Hematopoietic multipotent progenitor cell (in vitro differentiated cells): Measurements from ENCODE around the gene MOSPD3. TPM values are rescaled to one million over a fixed set of nuclear protein-coding genes. Genes with fewer than 3 reads are reported as not detected.

Experiments used
- DNase-seq, 3 donors: peaks; one replicate each; pipeline ENCODE4 v3.0.0-alpha.2; 2011 to 2015; ENCODE audit warnings: low read depth in 2 of 3, low spot score in 2 of 3
- total RNA-seq: library from RNA; depleted of rRNA; stranded (reverse); fragments of >200 nt; gene quantifications from one replicate; pipeline ENCODE4 v1.2.3, GENCODE V29; 2012

The MOSPD3 gene
- total RNA-seq, 1 donor: 12.1 TPM

DNA sequence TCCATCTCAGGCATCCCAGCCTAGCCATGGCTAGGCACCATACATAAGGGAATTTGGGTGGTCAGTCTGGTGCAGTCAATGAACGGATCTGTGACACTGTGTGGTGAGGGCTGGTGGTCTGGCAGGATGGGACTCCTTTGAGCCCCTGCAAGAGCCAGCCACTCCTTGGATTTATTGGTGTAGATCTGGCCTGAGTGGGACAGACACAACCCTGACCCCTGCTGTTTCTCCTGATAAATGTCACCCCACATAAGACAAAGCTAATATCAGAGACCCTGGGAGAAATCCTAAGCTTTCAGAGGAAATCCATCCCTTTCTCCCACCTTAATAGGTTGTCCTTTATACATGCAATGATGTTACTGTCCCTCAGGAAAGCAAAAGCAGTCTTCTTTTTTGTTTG, 23.9 kb upstream of the MOSPD3 start:
- DNase-seq: peak in 1 of 3 donors; percentile 42

DNA sequence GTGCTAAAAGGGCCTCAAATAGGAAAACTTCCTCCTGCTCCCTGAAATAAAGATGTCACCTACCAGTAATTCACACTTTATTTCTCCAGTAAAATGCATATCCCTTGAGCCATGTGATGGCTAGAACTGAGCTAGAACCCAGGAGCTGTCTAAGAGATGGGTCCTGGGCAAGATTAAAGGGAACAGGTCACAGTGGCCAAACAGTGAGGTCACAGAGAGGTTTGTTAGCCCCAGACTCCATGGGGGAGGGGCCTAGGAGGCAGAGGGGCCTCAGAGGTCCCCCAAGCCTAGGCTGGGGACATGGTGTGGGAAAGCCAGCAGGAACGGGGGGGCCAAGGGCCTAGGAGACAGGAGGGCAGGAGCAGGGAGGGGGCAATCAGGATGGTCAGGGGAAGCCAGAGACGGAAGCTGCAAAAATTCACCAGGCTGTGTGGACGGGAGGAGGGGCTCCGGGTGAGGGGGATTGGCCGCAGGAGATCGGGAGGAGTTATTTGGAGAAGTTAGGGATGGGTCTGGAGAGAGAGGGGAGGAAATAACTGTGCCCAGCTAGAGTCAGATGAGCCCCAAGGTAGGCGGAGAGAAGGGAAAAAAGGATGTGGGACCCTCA, 22.9 kb upstream of the MOSPD3 start:
- no peak for DNase-seq

DNA sequence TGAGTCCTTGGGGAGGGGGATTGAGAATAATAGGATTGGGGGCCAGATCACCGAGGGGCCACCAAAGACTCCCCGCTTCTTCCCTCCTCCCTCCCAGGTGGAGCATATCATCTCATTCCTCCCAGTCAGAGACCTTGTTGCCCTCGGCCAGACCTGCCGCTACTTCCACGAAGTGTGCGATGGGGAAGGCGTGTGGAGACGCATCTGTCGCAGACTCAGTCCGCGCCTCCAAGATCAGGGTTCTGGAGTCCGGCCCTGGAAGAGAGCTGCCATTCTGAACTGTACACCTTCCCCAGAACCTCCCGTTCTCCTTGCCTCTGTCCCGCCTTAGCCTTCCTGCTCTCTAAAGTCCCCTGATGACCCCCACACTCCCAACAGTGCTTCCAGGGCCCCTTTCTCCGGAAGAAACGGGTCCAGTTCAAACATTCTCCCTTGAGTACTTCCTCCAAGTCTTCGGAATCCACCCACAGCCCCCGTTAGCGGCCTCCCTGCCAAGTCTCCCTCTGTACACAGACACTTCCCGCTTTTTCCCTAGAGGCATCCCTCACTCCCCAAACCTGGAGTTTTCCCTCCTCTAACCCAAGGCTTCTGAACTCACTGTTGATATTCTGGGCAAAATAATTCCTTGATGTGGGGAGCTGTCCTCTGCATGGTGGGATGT, 22.1 kb upstream of the MOSPD3 start:
- DNase-seq: no peak

DNA sequence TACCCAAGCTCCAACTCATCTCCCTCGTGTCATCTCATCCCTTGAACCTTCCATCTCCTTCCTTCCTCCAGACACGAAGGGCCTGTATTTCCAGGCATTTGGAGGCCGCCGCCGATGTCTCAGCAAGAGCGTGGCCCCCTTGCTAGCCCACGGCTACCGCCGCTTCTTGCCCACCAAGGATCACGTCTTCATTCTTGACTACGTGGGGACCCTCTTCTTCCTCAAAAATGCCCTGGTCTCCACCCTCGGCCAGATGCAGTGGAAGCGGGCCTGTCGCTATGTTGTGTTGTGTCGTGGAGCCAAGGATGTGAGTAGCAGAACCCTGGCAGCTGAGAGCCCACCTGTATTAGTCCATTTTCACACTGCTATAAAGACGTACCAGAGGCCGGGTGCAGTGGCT, 20.7 kb upstream of the MOSPD3 start:
- no peak for DNase-seq

DNA sequence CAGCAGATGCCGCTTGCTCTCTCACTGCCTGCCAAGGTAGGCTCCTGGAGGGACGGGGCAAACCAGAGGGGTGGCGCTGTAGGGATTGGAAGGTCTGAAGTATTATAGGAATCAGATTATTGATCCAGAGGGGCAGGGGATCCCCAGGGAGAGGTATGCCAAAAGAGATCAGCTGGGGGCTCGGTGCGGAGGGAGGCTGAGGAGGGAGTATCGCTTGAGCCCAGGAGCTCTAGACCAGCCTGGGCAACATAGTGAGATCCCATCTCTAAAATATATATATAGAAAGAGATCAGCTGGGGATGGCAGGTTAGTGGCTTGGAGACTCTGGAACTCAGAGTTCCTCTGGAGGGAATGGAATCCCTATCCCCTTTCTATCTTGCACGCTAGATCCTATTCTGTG, 17.2 kb upstream of the MOSPD3 start:
- DNase-seq: no peak

DNA sequence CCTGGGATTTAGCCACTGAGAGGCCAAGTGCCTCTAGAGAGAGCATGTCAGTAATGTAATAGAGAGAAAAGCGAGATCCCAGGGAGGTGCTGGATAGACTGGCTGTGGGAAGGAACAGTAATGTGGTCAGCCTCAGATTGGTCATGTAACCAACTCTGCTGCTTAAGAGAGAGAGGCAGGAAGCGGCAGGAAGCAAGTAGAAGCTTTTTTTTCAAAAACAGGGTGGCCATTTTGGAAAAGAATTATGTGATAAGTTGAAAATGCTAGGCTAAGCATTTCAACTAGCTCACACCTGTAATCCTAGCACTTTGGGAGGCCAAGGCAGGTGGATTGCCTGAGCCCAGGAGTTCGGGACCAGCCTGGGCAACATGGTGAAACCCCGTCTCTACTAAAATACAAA, 13.9 kb upstream of the MOSPD3 start:
- DNase-seq: no peak

DNA sequence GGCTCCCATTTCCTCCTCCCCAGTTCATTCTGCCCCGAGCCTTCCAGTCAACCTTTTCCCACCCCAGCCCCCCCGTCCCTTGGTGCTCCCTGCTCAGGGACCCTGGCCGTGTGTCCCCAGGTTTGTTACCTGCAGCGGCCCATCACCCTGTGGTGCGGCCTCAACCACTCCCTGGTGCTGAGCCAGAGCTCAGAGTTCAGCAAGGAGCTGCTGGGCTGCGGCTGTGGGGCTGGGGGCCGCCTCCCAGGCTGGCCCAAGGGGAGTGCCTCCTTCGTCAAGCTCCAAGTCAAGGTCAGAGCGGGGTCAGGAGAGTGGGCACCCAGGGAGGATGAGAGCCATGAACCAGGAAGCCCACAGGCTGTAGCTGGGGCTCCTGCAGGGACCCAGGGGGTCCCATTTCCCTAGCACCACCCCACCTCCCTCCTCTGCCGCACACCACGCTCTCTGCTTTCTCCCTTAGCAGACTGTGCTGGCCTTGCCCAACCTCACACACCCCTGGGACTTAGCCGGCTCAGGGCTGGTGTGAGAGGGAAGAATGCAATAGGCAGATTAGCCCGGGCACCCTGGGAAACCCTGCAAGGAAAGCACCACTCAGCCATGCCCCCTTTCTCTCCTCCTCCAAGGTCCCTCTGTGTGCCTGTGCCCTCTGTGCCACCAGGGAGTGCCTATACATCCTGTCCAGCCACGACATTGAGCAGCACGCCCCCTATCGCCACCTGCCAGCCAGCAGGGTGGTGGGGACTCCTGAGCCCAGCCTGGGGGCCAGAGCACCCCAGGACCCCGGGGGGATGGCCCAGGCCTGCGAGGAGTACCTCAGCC, 12.2 kb upstream of the MOSPD3 start:
- DNase-seq: no peak

DNA sequence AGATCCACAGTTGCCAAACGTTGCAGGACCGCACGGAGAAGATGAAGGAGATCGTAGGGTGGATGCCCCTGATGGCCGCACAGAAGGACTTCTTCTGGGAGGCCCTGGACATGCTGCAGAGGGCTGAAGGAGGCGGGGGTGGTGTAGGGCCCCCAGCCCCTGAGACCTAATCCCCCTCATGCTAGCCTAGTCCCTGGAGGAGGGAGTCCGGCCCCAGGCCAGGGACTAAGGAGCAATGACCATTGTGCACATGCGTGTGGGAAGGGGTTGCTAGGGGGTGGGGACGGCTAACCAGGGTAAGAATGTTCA, 11.7 kb upstream of the MOSPD3 start:
- DNase-seq: no peak

DNA sequence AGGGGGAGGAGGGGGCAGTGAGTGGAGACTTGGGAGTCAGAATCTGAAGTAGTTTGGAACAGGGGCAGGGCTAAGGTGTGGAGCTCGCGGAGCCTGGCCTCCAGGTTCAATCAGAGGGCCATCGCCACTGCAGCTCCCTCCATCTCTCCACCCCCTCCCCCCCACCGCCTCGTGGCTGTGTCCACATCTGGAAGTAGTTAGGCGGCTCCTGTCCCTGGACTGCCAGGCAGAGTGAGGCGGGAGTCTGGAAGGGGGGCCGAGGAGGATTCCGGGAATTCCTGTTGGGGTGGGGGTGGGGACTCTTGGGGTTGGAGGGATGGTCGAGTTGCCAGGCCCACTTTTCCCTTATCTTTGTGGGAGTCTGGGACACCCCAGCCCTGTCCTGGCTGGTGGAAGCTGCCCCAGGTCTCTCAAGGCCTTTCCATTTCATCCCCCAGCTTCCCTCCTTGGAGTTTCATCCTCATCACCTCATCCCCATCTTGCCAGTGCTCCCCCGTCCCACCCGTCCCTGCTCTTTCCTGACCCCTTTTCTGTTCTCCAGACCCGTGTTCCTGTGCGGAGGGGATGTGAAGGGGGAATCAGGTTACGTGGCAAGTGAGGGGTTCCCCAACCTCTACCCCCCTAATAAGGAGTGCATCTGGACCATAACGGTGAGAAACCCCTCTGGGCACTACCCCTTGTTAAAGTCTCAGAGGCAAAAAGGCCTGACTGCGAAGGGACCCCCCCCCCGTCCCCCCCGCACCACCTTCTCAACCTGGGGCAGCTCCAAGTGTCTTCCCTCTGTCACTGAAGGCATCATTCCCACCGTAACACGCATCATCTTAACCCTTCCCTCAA, 9.2 kb upstream of the MOSPD3 start:
- no peak for DNase-seq

DNA sequence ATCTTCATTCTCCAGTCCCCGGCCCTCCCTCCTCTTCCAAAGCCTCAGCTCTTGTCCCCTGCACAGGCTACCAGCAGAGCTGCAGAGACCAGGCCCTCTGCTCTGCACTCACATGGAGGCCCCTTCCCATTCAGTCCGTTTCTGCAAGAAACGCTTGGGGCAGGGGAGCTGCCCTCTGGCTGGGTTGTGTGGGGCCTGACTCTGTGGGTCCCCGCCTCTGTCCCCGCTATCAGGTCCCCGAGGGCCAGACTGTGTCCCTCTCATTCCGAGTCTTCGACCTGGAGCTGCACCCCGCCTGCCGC, 8.7 kb upstream of the MOSPD3 start:
- DNase-seq: no peak

DNA sequence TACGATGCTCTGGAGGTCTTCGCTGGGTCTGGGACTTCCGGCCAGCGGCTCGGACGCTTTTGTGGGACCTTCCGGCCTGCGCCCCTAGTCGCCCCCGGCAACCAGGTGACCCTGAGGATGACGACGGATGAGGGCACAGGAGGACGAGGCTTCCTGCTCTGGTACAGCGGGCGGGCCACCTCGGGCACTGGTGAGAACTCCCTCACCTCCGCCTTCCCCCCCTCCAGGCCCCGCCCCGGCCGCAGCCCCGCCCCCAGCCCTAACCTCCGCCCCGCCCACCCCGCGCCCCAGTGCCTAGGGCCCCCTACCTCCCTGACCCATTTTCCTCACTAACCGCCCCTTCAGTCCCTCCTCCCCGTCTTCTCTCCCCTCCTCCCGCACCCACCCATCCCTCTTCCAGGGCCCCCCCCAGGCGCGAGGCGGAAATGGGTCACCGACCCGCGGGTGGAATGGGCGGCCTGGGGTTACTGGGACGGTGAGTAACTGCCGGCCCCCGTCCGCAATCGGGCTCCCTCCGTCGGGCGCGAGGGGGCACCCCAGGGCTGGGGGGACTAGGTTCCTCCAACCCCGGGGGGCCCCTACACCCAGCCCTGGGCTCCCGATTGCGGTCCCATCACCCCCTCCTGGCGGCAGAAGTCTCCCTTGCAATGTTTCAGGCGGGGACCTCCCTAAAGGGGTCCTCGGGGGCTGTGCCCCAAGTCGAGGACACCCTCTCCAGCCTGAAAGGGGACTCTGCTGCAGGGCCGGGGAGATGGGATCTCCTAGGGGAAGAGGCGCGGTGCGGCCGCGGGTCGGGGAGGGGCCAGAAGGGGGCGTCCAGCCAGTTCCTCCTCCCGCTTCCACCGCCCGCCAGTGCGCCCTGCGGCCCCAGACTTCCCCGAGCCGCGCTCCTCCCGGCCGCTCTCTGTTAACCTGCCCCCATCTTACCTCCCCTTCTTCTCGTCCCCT, 8.0 kb upstream of the MOSPD3 start:
- DNase-seq: peak; percentile 53 to 80 (median 66)

DNA sequence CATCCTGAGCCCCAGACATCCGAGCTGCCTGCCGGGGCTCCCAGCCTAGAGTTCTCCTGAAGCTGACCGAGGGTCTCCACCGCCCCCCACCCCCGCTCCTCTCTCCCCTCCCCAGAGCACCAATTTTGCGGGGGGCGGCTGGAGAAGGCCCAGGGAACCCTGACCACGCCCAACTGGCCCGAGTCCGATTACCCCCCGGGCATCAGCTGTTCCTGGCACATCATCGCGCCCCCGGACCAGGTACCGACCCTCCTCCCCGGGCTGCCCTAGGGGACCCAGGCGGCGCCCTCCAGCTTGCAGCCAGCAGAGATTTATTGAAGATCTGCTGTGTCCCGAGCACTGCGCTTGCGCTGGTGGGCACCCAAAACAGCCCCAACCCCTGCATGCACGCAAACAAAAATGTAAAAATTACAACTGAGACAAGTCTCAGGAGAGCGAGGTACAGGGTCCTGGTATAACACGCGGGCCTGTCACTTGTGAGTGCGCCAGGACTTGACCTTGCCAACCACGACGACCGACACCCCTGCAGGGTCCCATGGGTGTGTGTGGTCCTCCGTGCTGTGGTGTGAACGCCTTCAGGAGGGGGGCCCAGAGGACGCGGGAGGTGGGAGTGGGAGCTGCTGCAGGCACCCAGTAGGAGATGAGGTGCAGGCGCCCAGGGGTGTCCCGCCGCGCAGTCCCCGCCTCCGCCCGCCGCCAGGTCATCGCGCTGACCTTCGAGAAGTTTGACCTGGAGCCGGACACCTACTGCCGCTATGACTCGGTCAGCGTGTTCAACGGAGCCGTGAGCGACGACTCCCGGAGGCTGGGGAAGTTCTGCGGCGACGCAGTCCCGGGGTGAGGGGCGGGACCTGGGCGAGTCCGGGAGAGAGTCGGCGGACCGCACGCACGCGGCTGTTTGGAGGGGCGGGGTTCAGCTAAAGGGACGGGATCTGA, 7.1 kb upstream of the MOSPD3 start:
- DNase-seq: peak in 1 of 3 donors; percentile 32

DNA sequence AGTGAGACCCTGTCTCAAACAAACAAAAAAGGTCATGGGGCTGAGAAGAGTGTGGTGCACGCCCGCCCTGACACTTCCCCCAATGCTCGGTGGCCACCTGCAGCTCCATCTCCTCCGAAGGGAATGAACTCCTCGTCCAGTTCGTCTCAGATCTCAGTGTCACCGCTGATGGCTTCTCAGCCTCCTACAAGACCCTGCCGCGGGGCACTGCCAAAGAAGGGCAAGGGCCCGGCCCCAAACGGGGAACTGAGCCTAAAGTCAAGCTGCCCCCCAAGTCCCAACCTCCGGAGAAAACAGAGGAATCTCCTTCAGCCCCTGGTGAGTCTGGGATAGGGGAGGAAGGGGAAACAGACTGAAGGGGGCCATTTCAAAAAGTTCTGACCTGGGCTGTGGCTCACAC, 6.0 kb upstream of the MOSPD3 start:
- DNase-seq: no peak

DNA sequence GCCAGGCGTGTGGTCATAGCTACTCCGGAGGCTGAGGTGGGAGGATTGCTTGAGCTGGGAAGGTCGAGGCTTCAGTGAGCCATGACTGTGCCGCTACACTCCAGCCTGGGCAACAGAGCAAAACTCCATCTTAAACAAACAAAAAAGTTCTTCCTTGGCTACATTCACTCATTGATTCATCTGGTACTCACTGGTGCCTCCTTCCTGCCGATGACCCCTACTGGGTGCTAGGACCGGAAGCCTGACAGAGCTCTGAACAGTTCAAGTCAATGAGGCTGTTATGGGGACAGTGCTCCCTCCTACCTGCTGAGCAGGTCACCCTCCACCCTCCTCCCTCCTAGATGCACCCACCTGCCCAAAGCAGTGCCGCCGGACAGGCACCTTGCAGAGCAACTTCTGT, 5.2 kb upstream of the MOSPD3 start:
- DNase-seq: no peak

DNA sequence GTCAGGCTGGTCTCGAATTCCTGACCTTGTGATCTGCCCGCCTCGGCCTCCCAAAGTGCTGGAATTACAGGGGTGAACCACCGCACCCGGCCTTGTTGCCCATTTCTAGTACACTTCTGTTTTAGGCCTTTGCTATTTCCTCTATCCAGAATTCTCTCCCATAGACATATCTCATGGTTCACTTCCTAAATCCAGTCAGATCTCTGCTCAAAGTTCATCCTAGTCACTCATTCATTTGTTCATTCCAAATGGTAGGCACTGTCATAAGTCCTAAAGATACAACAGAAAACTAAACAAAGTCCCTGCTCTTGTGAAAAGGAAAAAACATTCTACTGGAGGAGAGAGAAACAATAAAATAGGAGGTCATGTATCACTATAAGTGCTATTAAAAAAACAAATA, 2.4 kb upstream of the MOSPD3 start:
- DNase-seq: no peak

DNA sequence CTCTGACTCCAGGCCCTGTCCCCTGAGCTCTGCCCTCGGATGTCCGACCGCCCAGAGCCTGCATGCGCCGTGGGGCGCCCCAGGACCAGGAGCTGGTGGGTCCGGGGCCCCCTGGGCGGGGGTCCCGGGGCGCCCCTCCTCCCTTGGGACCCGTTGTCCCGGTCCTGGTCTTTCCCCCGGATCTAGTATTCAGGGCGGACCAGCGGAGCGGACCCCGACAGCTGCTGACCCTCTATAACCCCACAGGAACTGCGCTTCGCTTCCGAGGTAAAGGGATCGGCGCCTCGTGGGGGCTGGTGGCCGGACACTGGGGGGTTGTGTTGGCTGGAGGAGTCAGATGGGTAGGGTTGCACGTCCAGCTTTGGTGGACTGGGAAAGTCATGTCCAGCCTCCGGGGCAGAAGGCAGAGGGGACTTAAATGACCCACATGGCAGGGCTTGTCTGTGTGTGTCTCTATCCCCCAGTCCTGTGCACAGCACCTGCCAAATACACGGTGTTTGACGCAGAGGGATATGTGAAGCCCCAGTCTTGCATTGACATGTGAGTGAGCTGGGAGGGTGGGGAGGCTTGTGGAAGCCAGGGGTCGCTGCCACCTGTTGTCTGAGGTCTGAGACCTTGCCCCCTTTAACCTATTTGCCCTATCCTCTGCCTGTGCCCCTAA, 520 bp downstream of the MOSPD3 start:
- peak in 2 of 3 donors; percentile 43 to 65 for DNase-seq

DNA sequence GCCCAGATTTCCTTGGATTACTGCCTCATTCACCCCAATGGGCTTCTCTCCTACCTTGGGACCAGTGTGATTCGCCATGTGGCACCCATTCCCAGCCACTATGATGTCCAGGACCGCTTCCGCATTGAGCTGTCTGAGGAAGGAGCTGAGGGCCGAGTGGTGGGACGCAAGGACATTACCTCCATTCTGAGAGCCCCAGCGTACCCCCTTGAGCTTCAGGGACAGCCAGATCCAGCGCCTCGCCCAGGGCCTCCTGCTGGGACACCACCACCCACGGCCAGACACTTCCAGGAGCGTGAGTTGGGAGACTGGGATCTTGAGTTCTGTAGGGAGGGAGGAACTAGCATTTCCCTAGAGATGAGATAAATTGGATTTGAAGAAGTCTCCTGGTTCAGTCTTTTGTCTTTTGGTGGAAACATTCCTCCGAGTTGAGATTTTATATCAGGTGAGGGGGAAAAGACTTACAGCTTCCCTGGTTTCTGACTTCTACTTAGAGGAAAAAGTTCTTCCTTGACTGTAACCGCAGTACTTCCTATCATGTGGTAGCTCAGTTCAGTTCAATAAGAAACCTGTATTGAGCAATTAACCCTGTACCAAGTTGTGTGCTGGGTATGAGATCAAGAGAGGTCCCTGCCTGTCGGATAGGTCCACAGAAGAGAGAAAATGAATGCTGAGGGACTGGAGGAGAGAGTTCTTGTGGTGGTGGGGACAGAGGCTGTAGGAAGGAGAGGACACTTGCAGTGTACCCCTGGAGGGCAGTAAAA, 1.3 kb downstream of the MOSPD3 start:
- no peak for DNase-seq

DNA sequence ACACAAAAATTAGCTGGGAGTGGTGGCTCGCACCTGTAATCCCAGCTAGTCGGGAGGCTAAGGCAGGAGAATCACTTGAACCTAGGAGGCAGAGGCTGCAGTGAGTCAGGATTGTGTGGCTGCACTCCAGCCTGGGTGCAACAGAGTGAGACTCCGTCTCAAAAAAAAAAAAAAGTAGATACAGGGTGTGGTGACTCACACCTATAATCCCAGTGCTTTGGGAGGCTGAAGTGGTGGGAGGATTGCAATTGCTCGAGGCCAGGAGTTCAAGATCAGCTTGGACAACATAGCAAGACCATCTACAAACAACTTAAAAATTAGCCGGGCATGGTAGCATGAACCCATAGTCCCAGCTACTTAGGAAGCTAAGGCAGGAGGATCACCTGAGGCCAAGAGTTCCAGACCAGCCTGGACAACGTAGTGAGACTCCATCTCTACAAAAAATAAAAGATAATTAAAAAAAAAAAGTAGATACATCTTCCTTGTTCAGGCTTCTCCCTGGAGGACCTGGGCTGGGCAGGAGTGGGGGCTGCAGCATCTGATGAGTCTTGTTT, 2.0 kb downstream of the MOSPD3 start:
- no peak for DNase-seq
